Body of pancreas (tissue), 4 donors: ENCODE measurements around the gene FBXL7. TPM values are rescaled to one million over a fixed set of nuclear protein-coding genes. Genes with fewer than 3 reads are reported as not detected.

ENCODE experiments used
- ATAC-seq: fragments of 150-250 bp; one replicate; pipeline ENCODE4 v1.9.1; 2016
- DNase-seq, 4 donors: peaks; one replicate each; pipeline ENCODE4 v3.0.0-alpha.2; 2019
- H3K27ac ChIP-seq, 4 donors: fragments of 200-600 bp; sonication (generic); 1 replicate in 3 of 4; 2 replicates in 1 of 4; pipeline versions ENCODE4 v1.5.1 to v1.6.1; 2016 to 2019; ENCODE audit warnings: mild to moderate bottlenecking in 1 of 4, mixed read lengths in 1 of 4, moderate library complexity in 1 of 4
- H3K27me3 ChIP-seq, 2 donors: fragments of 200-600 bp; sonication (generic); one replicate each; pipeline ENCODE4 v1.6.0; 2016; ENCODE audit warnings: mild to moderate bottlenecking in 1 of 2
- H3K36me3 ChIP-seq, 2 donors: fragments of 200-600 bp; sonication (generic); replicated peaks in 1 of 2; 2 replicates each; pipeline ENCODE4 v1.5.1; 2016; ENCODE audit warnings: low read depth in 2 of 2; ENCODE audit not compliant: insufficient read depth in 1 of 2
- H3K4me1 ChIP-seq: fragments of 200-600 bp; sonication (generic); one replicate; pipeline ENCODE4 v1.6.0; 2016
- H3K4me3 ChIP-seq, 2 donors: fragments of 200-600 bp; sonication (generic); 1 replicate in 1 of 2; 2 replicates in 1 of 2; pipeline ENCODE4 v1.5.1; 2016 to 2019
- H3K9me3 ChIP-seq, 3 donors: fragments of 200-600 bp; sonication (generic); 1 replicate in 2 of 3; 2 replicates in 1 of 3; pipeline ENCODE4 v1.5.1; 2016
- POLR2A ChIP-seq, 3 donors: fragments of 450-650 bp; IDR thresholded peaks; one replicate each; pipeline ENCODE4 v1.6.1; 2016; ENCODE audit warnings: antibody characterized with exemption in 3 of 3, mild to moderate bottlenecking in 2 of 3
- whole genome bisulfite sequencing, 2 donors: methylation state at CpG; one replicate each; pipeline ENCODE4 v1.1.5; 2017; 5-methylcytosine and 5-hydroxymethylcytosine counted together
- intact Hi-C: fragments of 100-400 bp; cut with DNase I; formaldehyde crosslinking; loops from one replicate; pipeline ENCODE4 v1.15.1; 2023
- total RNA-seq, 2 donors: library from RNA; depleted of rRNA; stranded (reverse); fragments of >200 nt; gene quantifications; one replicate each; pipeline ENCODE4 v1.1.0, GENCODE V29; 2016
- TF ChIP-seq, protein P1 (sequence below), 7 experiments: fragments of 450-650 bp in 4 of 7; fragments of 200-600 bp in 3 of 7; sonication (generic) in 3 of 7; IDR thresholded peaks; one replicate each; pipeline ENCODE4 v1.5.1; 2016 to 2019; ENCODE audit warnings: antibody characterized with exemption in 7 of 7

The FBXL7 gene
- total RNA-seq, 2 donors from 2014 or later = 3.1 to 4.0 TPM

DNA sequence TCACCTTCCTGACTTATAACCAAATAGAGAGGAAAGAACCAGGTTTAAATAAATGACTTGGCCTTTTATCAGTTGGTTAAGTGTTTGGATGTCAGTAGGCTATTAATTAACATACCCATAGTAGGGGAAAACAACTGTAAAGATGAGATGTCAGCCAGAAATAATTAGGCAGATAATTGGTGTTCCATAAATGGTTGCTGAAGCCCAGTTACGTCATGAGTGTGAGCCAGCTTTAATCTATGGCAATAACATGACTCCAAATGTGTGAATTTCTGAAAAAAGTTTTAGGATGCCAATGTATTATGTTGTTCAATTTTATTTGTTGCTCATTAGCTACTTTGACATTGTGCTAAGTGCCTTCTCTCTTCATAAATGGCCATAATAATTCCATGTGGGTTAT, 180.5 kb downstream of the FBXL7 start:
- ATAC-seq = no peak
- Histone ChIP-seq H3K27ac (no peak overlapping the region), H3K9me3 (no peaks in the 10 kb centered on the region), H3K27me3 (no peaks in the 10 kb centered on the region), H3K4me3 (no peak overlapping the region), H3K4me1 (no peaks in the 10 kb centered on the region), H3K36me3 (no peaks in the 10 kb centered on the region)
- no peak for DNase-seq
- TF ChIP-seq POLR2A (IDR thresholded peaks at IDR 0.05) = no peak
- TF ChIP-seq, protein P1, sequence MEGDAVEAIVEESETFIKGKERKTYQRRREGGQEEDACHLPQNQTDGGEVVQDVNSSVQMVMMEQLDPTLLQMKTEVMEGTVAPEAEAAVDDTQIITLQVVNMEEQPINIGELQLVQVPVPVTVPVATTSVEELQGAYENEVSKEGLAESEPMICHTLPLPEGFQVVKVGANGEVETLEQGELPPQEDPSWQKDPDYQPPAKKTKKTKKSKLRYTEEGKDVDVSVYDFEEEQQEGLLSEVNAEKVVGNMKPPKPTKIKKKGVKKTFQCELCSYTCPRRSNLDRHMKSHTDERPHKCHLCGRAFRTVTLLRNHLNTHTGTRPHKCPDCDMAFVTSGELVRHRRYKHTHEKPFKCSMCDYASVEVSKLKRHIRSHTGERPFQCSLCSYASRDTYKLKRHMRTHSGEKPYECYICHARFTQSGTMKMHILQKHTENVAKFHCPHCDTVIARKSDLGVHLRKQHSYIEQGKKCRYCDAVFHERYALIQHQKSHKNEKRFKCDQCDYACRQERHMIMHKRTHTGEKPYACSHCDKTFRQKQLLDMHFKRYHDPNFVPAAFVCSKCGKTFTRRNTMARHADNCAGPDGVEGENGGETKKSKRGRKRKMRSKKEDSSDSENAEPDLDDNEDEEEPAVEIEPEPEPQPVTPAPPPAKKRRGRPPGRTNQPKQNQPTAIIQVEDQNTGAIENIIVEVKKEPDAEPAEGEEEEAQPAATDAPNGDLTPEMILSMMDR (IDR thresholded peaks at IDR 0.05) = no peak
- intact Hi-C loops = no loop called here
- WGBS, 2 donors = 27 to 33% methylated on average over 1 of the region's 1 CpG

DNA sequence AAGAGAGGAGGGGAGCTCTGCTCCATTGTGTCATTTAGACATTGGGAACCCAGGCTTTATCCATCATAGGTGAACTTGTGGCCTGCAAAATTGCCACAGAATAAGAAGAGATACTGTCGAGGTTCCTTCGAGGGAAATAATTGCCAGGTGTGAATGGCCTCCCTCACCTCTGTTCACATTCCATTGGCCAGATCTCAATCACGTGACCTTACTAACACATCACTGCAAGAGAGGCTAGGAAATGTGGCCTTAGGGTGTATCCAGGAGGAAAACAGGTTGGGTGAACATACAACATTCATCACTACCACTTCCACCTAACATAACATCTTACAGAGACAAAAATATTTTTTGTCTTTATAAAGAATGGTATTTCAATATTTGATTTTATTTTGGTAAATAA, 182.1 kb downstream of the FBXL7 start:
- ATAC-seq (no peak), DNase-seq (no peak)
- 58 to 64% methylated on average over 3 of the region's 3 CpGs for WGBS, 2 donors
- intact Hi-C loops = no loop called here
- Histone ChIP-seq H3K27me3 (no peaks in the 10 kb centered on the region), H3K36me3 (no peaks in the 10 kb centered on the region), H3K4me3 (no peak overlapping the region), H3K27ac (no peak overlapping the region), H3K4me1 (no peaks in the 10 kb centered on the region), H3K9me3 (no peaks in the 10 kb centered on the region)
- TF ChIP-seq, protein P1 (IDR thresholded peaks at IDR 0.05) = no peak
- TF ChIP-seq POLR2A (IDR thresholded peaks at IDR 0.05) = no peak

DNA sequence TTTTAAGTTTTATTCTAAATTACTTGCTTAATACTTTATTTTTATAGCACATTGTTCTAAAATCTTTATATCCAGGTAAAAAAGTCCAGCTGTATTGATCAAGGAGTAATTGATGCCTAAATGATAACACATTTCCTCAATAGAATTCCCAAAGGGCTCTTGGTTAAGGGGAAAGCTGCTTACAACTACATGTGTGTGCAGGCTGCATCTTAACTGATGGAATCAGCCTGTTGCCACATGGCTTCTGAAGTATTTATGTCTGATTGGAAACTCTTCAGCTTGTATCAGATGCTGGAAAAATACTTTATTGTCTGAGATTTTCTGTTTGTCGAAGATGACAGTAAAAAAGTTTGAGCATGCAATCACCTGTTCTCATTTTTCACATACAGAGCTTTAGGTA, 182.6 kb downstream of the FBXL7 start:
- Histone ChIP-seq H3K4me1 (no peaks in the 10 kb centered on the region), H3K27me3 (no peaks in the 10 kb centered on the region), H3K36me3 (no peaks in the 10 kb centered on the region), H3K4me3 (no peak overlapping the region), H3K9me3 (no peaks in the 10 kb centered on the region), H3K27ac (no peak overlapping the region)
- ATAC-seq (no peak), DNase-seq (no peak)
- 49 to 59% methylated on average over 1 of the region's 1 CpG for WGBS, 2 donors
- TF ChIP-seq, protein P1 (IDR thresholded peaks at IDR 0.05) = no peak
- TF ChIP-seq POLR2A (IDR thresholded peaks at IDR 0.05) = no peak
- intact Hi-C loops = no loop called here

DNA sequence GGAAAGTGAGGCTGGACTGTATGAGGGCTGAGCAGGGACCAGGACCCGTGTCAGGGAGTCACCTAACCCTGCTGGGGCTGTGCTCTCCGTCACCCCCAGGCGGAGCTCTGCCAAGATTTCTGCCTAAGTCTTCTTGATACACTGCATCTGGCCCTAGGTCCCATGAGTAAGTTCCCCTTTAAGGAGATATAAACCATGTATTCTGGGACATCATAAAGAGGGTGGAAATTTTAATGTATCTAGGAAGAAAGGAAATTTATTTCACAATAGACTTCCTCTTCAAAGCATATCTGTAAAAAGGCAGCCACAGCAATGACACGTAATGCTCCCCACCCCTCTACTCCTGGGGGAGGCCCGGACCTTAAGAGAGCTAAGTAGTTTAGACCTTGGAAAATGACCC, 183.4 kb downstream of the FBXL7 start:
- no peak for DNase-seq
- WGBS, 2 donors = 32 to 36% methylated on average over 5 of the region's 5 CpGs
- H3K9me3 ChIP-seq = no peaks in the 10 kb centered on the region

DNA sequence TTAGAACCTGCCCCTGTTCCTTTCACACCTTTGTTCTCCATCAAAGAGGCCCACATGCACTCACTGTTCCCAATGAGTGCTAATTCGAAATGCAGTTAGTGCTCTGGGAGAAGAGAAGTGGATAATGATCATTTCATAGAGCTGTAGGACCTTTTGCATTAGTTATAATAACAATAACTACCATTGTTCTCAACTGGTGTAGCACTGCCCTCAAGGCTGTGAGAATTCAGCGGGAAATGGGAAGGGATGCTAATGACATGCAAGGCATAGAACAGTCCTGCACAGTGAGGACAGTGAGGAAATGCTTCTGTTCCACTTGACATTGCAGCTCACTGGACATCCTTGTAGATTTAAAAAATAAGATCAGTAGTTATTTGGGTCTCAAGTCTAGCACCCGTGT, 187.4 kb downstream of the FBXL7 start:
- Histone ChIP-seq H3K36me3 (no peaks in the 10 kb centered on the region), H3K4me3 (no peak overlapping the region), H3K27ac (no peak overlapping the region), H3K4me1 (no peaks in the 10 kb centered on the region), H3K9me3 (no peaks in the 10 kb centered on the region), H3K27me3 (no peaks in the 10 kb centered on the region)
- no peak for DNase-seq
- WGBS, 2 donors = 49 to 52% methylated on average over 3 of the region's 3 CpGs
- TF ChIP-seq POLR2A (IDR thresholded peaks at IDR 0.05) = no peak
- TF ChIP-seq, protein P1 (IDR thresholded peaks at IDR 0.05) = no peak
- ATAC-seq = no peak
- intact Hi-C loops = no loop called here

More for the DNA sequence above, 183.4 kb downstream of the FBXL7 start:
- intact Hi-C loops = no loop called here
- no peaks in the 10 kb centered on the region for H3K36me3 ChIP-seq
- H3K4me1 ChIP-seq = no peaks in the 10 kb centered on the region
- no peak for TF ChIP-seq POLR2A (IDR thresholded peaks at IDR 0.05)
- TF ChIP-seq, protein P1 (IDR thresholded peaks at IDR 0.05) = no peak
- no peak for ATAC-seq
- no peak overlapping the region for H3K4me3 ChIP-seq
- no peak overlapping the region for H3K27ac ChIP-seq
- H3K27me3 ChIP-seq = no peaks in the 10 kb centered on the region
